Central memory CD4-positive, alpha-beta T cell (primary cell): ENCODE results near the gene WAC.

Experiments used
- DNase-seq: peaks from one replicate; pipeline ENCODE4 v3.0.0; 2022

WAC gene

GRCh38 chr10:28533571-28534304 is 820 bp downstream of the WAC start:
- DNase-seq: peak; percentile 63

GRCh38 chr10:28535846-28536245 is 2.9 kb downstream of the WAC start:
- DNase-seq: no peak

- DNase-seq: no peak
Observed at GRCh38 chr10:28538595-28538994, 5.7 kb downstream of the WAC start.

- no peak for DNase-seq
Observed at GRCh38 chr10:28540145-28540544, 7.2 kb downstream of the WAC start.

GRCh38 chr10:28541717-28542365 is 8.9 kb downstream of the WAC start:
- DNase-seq: no peak

- no peak for DNase-seq
Observed at GRCh38 chr10:28542728-28543127, 9.8 kb downstream of the WAC start.

GRCh38 chr10:28544058-28544457 is 11.1 kb downstream of the WAC start:
- DNase-seq: no peak

GRCh38 chr10:28545967-28546644 is 13.2 kb downstream of the WAC start:
- DNase-seq: no peak

- no peak for DNase-seq
Observed at GRCh38 chr10:28548781-28549498, 16.0 kb downstream of the WAC start.

- DNase-seq: no peak
Observed at GRCh38 chr10:28551086-28551485, 18.2 kb downstream of the WAC start.

- DNase-seq: no peak
Observed at GRCh38 chr10:28552775-28553174, 19.9 kb downstream of the WAC start.

- no peak for DNase-seq
Observed at GRCh38 chr10:28554009-28554408, 21.1 kb downstream of the WAC start.

GRCh38 chr10:28554952-28555351 is 22.0 kb downstream of the WAC start:
- DNase-seq: no peak

GRCh38 chr10:28555358-28555757 is 22.4 kb downstream of the WAC start:
- DNase-seq: no peak

- DNase-seq: no peak
Observed at GRCh38 chr10:28556142-28556541, 23.2 kb downstream of the WAC start.

- DNase-seq: no peak
Observed at GRCh38 chr10:28558186-28558585, 25.3 kb downstream of the WAC start.

- no peak for DNase-seq
Observed at GRCh38 chr10:28558923-28559508, 26.1 kb downstream of the WAC start.

GRCh38 chr10:28559618-28560017 is 26.7 kb downstream of the WAC start:
- DNase-seq: no peak

GRCh38 chr10:28560617-28561016 is 27.7 kb downstream of the WAC start:
- no peak for DNase-seq

- DNase-seq: no peak
Observed at GRCh38 chr10:28561531-28561930, 28.6 kb downstream of the WAC start.

GRCh38 chr10:28564905-28565304 is 32.0 kb downstream of the WAC start:
- DNase-seq: no peak

- DNase-seq: no peak
Observed at GRCh38 chr10:28566458-28567015, 33.6 kb downstream of the WAC start.
